Activated CD4-positive, alpha-beta T cell treated with anti-CD3 and anti-CD28 coated beads for 48 hours (primary cell): ENCODE data around the gene C5orf47.

Experiments
- DNase-seq: peaks from one replicate; pipeline ENCODE4 v3.0.0-alpha.2; 2020

C5orf47 gene, protein sequence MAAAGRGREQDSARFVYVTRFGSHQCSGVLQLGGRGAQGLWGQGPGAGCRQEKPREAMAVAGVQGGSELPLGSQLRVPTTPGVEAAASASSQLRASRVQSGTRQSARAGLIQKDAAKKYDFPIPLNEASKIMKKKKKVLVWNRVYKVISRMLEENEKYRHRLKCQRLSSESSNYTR

GRCh38 chr5:173988554-173989431 is at the start of gene C5orf47:
Gene C5orf47 (plus strand): TSS chr5:173989170. CDS start chr5:173989264, 94 bp downstream.
- DNase-seq = no peak

DNA sequence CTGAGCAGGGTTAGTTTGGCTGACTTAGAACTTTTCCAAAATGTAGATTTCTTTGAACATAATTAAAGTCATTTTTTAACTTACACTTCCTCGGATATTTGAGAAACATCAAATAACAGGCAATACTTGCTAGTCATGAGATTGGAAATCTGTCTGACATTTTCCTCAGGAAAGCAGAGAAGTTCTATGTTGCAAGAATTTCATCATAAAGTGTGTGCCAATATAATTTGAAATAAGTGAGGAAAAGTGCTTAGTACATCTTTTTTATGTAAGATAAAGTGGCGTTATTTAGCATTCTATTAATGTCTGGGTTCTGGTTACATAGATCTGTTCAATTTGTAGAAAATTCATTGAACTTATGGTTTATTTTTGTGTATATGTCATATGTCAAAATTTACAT is 48.7 kb upstream of the C5orf47 start:
- DNase-seq = no peak

- DNase-seq = no peak
These were observed 47.9 kb upstream of the C5orf47 start for GRCh38 chr5:173941102-173941501.

GRCh38 chr5:173941758-173942401 is 47.1 kb upstream of the C5orf47 start:
- no peak for DNase-seq

- no peak for DNase-seq
These were observed 44.5 kb upstream of the C5orf47 start for GRCh38 chr5:173944511-173944910.

DNA sequence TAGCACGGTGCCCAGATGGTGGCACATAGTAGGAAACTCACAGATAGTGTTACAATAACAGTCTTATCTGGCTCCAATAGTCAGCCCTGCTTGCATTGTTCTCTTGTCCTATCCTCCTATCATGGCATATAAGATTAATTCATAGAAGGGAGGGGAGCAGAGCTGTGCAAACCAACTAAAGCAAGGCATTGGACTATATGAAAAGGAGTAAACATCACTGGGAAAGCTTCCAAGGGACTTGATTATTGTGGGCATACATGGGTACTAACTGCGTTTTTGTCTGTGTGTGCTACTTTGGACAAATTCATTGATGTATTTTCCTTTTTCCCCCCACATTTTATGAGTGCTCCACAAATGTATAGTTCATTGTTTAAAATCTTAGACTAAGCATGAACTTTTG is 43.8 kb upstream of the C5orf47 start:
- no peak for DNase-seq

DNA sequence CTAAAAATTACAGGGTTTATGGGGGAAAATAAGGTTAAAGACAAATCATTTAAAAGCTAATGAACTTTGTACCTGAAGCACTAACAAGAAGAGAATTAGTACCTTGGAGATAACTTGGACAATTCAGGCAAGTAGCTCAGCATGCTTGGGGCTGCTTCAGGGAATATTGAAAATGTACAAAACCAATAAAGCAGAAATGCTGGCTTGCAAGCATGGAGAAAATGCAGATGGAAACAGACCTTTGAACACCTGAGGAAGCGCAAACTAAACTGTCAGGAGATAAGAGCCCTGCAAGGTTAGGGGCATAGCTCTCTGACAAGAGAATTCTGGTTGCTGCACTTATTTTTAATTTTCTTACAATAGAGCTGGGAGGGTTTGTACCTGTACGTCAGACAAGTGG is 42.6 kb upstream of the C5orf47 start:
- no peak for DNase-seq

- no peak for DNase-seq
These were observed 38.1 kb upstream of the C5orf47 start for GRCh38 chr5:173950829-173951228.

- no peak for DNase-seq
These were observed 35.4 kb upstream of the C5orf47 start for GRCh38 chr5:173953528-173954090.

DNA sequence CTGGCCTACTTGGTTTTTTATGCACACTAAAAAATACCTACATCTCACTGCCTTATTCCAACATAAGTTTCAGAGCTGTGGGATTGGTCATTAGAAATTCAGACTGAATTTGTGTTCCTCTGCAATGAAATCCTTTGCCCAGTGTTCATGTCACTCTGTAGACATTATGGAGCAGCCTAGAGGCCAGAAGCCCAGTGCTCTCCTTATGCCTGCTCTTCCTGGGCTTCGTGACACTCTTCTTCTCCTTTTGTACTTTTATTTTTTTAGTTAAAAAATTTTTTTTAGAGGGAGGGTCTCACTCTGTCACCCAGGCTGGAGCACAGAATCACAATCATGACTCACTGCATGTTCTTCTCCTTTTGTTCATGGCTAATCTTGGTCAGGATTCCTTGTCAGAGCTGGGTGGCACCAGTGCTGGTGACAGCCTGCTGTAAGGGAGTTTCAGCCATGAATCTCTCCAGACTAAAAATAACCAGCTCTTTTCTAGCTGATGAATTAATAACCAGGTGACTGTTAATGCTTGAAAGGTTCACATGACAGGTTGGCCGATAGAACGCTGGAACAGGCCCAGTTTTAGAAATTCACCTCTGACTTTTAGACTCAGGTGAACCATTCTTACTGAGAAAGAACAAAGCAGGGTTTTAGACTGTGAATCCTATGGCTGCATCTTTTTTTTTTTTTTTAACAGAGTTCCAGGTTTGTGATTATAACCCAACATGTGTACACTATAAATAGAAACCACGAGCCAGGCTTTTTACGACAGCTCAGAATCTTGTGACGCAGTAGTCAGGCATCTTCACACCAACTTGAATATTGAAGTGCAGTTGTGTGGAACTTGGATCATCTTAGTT is 34.1 kb upstream of the C5orf47 start:
- DNase-seq = no peak

- DNase-seq = no peak
These were observed 28.0 kb upstream of the C5orf47 start for GRCh38 chr5:173960986-173961385.

DNA sequence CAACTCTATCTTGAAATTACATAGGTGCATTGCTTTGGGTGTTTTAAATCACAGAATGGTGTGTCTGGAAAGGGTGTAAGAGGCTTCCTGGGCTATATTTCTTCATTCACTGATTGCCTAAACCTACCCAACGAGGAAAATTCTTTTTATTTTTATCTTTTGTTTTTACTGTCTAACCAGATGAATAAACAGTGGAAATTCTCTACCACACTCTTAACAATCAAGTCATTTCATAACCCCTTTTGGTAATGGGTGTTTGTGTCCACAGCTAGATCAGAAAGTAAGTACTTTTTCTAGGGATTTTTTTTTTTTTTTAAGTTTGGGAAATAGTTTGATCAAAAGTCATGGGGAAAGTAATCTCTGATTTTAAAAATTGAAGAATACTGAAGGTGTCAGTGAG is 27.6 kb upstream of the C5orf47 start:
- no peak for DNase-seq

GRCh38 chr5:173962436-173962972 is 26.5 kb upstream of the C5orf47 start:
- DNase-seq = no peak

GRCh38 chr5:173963182-173963838 is 25.7 kb upstream of the C5orf47 start:
- DNase-seq = no peak

DNA sequence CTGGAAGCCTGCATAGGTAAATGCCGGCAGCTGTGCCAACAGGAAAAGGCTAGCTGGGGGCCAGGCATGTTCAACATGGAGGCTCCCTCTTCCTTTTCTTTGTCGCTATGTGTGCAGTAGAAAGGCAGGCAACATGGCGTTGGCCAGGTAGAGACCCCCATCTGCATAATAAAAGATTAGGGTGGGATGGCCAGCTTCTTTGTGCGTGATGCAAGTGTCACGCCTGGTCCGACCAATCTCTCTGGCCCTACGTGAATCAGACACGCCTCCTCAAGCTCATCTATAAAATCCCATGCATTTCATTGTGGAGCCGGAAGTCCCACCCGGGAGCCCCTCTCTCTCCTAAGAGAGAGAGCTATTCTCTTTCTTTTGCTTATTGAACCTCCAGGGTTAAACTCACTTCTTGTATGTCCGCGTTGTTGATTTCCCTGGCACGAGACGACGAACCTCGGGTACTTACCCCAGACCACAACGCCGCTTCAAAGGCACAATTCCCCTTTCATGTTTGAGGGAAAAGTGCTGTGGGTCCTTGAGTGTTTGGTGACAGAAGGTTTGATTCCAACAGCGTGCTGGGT is 25.0 kb upstream of the C5orf47 start:
- no peak for DNase-seq

- DNase-seq = no peak
These were observed 24.5 kb upstream of the C5orf47 start for GRCh38 chr5:173964506-173964905.

GRCh38 chr5:173967241-173967640 is 21.7 kb upstream of the C5orf47 start:
- no peak for DNase-seq

- no peak for DNase-seq
These were observed 20.7 kb upstream of the C5orf47 start for GRCh38 chr5:173968154-173968797.

GRCh38 chr5:173969167-173970049 is 19.6 kb upstream of the C5orf47 start:
- DNase-seq = no peak
